SKM-1 treated with dmso at 0.1 percent for 144 hours (cell line): ENCODE data around the gene TNS3.
A peak's percentile ranks its signal among the peaks of the same experiment; 100 is the strongest.

Experiments
- DNase-seq: peaks from one replicate; lab custom pipeline; 2025; ENCODE audit not compliant: unreplicated experiment; lab: John Stamatoyannopoulos, UW

The TNS3 gene

DNA sequence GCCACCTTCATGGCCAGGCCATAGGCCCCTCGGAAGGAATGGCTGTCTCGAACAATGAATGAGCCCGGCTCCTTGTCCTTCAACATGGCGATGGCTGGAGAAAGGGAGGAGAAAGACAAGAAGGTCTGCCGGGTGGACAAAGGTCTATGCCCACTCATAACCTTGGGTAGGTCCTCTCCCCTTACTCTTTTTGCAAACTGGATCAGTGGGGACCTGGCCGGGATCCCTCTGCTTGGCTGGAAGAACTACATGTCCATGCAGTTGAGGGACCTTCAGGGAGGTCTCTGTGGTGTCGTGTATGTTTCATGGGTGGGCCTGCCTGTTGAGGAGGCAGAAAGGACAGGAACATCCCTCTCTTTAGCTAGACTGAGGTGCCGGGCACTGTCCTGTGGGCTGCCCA is 284.8 kb downstream of the TNS3 start:
- no peak for DNase-seq

DNA sequence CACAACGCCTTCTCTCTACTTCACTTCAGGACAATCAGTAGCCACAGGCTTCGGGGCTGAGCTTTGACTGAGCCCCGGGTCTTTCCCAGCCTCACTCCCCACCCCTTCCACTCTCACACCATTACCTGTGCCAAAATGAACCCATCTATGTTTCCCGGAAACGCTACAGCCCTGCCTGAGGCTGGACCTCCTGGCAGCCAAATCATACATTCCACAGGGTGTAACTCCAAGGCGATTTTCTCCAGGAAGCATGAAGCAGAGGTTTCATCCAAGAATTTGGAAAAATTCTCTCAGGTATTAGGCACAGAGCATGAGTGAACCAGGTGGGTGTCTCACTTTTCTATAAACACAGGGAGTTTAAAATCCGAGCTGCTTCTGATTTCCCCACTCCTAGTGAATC is 286.3 kb downstream of the TNS3 start:
- DNase-seq = no peak

- DNase-seq = no peak
Measured at GRCh38 chr7:47294556-47295222, 287.2 kb downstream of the TNS3 start.

- no peak for DNase-seq
Measured at GRCh38 chr7:47293884-47294555, 287.9 kb downstream of the TNS3 start.

- DNase-seq = no peak
Measured at GRCh38 chr7:47292832-47293309, 289.0 kb downstream of the TNS3 start.

DNA sequence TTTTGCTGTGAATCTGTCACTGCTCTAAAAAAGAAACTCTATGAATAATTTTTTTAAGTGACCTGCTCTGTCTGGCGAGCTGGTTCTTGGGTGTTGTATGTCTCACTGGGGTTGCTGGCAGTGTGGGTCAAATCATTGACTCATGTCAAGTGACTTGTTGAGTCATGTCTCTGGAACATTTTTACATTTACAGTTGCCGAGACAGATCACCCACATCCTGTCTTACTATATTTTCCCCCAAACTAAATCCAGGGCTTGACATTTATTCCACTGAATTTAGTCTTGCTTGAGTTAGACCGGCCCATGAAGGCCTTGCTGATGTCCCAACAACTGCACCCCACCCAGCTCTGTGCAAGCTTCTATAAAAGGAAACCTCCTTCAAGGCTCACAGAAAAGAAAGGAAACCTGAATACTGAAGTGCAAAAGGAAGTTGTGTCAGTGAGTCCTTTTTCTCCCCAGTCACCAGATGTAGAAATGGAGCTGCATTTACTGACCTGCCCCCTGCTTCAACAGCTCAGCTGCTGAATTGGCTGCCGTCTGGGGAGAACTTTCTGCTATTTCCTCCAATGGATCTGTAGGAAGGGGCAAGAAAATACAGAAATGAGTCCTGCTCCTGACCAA is 290.3 kb downstream of the TNS3 start:
- DNase-seq = peak; percentile 44

GRCh38 chr7:47290867-47291266 is 291.0 kb downstream of the TNS3 start:
- DNase-seq = no peak

DNA sequence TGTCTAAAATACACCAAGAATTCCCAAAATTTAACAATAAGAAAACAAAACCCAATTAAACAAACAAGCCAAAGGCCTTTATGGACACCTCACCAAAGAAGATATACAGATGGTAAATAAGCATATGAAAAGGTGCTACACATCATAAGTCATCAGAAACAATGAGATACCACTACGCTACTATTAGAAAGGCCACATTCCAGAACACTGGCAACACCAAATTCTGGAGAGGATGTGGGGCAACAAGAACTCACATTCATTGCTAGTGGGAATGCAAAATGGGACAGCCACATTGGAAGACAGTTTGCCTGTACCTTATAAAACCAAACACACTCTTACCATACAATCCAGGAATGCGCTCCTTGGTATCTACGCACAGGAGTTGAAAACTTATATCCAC is 291.4 kb downstream of the TNS3 start:
- DNase-seq = no peak

- no peak for DNase-seq
Measured at GRCh38 chr7:47288060-47288459, 293.9 kb downstream of the TNS3 start.

DNA sequence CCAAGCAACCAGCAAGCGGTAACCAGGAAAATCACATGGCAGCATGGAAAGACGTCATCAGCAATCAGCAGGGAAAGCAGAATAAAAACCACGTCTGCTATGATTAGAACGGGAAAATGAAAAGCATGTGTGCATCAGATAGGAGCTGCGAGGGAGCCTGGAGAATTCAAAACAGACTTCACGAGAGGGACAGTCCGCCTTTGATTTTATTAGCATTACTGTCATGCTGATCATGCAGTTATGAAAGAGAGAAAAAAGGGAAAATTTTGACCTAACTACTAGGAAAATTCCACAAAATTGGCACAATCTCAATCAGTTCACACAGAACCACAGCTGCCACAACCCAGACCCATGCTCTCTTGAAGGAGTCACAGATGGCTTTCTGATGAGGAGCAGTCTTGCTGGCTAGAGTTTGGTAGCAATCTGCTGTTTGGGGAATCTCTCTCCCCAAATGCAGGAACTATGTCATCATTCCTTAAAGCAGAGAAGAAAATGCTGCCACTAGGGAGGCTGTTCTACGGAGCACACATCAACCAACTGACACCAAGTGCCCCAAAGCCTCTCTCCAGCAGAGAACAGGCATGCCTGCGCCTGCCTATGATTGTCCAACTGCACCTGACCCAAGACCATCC is 295.9 kb downstream of the TNS3 start:
- no peak for DNase-seq

GRCh38 chr7:47284691-47285635 is 296.9 kb downstream of the TNS3 start:
- no peak for DNase-seq

GRCh38 chr7:47283497-47284131 is 298.3 kb downstream of the TNS3 start:
- no peak for DNase-seq

GRCh38 chr7:47282790-47283496 is 299.0 kb downstream of the TNS3 start:
- DNase-seq = no peak

DNA sequence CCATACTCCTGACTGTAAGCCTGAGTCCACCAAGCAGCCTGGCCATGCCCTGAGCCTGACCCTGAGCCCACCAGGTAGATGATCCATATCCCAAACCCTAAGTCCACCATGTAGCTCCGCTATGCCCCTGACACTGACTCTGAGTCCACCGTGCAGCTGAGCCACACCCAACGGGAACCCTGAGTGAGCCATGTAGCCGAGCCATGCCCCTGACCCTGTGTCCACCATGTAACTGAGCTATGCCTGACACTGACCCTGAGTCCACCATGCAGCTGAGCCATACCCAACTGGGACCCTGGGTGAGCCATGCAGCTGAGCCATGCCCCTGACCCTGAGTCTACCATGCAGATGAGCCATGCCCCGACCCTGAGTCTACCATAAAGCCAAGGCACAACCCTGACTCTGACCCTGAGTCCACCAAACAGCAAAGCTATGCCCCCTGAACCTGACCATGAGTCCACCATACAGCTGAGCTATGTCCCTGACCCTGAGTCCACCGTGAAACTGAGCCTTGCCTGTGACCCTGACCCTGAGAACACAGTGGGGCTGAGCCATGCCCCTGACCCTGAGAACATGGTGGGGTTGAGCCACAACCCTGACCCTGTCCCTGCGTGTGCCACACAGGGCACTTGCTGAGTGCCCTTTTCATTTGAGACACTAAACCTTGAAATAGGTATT is 299.8 kb downstream of the TNS3 start:
- no peak for DNase-seq

DNA sequence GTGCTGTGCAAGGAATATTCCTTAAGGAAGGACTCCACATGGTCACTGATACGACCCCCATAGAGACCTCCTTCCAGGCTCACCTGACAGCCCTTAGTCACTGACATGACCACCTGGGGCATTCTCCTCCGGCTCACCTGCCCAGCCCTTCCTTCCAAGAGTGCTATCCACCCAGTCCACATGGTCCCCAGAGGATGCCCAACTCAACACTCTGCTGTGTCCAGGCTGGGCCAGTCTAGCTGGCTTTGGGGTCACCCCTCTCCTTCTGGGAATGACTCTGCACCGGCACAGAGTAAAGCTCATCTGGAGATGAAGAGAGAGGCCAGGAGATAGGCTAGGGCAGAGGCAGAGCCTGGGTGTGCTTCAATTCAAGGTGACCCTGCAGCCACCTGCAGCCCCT is 300.8 kb downstream of the TNS3 start:
- DNase-seq = no peak

GRCh38 chr7:47280114-47280513 is 301.8 kb downstream of the TNS3 start:
- no peak for DNase-seq

- no peak for DNase-seq
Measured at GRCh38 chr7:47278043-47278442, 303.9 kb downstream of the TNS3 start.

GRCh38 chr7:47277321-47277781 is 304.6 kb downstream of the TNS3 start:
- DNase-seq = no peak
